GM21576 (cell line): ENCODE measurements around the gene GPN2.
"Not testable (repeated sequence)": the region's sequence is repeated elsewhere in the genome, so short reads cannot be mapped to it uniquely, and the experiment has no call there.

Experiments used
- ATAC-seq: cut with Tn5 transposase; IDR thresholded peaks from one replicate; pipeline ENCODE4 v1.9.1; 2021; ENCODE audit warnings: mild to moderate bottlenecking, moderate library complexity; ENCODE audit not compliant: unreplicated experiment

GPN2 gene

DNA sequence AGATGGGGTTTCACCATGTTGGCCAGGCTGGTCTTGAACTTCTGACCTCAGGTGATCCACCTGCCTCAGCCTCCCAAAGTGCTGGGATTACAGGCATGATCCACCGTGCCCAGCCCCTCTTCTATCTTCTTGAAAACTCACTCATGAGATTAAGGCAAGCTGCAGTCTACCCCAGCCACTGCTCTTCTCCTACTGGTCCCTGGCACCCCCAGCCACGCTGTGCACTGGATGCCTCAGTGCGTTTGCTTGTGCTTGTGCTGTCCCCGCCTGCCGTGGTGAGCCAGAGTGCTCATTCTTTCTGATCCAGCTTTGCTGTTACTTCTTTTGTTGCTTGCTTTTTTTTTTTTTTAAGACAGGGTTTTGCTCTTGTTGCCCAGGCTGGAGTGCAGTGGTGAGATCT, 52.4 kb downstream of the GPN2 start:
- ATAC-seq, result not testable (repeated sequence)

DNA sequence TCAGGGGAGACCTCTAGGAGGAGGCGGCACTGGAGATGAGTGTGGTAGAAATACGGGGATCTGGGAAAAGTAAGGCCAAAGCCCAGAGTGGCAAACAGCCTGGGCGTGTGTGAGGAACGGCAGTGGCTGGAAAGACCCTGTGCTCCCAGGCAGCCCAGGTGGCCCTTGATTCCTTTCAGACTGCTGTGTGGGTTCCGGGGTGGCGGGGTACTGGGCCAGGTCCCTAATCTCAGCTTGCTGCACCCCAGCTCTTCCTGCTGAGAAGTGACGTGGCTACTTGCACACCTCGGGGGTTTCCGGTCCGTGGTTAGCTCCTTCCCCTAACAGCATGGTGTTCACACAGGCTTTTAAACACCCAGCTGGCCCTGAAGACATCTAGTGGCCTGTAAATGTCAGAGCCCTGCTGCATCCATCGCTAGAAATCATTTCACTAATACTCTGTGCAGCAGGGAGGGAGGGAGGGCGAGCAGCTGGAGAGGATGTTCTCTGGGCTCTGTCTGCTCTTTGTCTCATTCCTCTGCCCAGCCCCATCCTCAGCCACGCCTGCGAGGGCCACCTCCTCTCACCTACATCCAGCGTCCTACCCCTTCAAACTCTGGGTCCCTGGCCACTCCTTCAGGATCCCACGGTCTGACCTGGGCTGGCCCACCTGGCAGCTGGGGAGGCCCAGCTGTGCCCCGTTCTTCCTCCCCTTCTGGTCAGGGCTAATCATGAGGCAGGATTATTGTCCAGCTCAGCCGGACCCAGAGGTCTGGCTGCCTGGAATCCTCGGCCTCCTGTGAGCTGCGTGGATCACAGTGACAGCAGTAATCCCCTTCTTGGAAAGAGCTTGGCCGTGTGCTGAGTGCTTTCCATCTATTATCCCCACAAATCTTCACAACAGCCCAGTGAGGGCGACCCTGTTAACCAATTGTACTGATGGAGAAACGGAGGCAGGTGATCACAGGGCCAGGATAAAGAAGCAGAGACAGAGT, 56.4 kb downstream of the GPN2 start:
- ATAC-seq, result peak; percentile 80

DNA sequence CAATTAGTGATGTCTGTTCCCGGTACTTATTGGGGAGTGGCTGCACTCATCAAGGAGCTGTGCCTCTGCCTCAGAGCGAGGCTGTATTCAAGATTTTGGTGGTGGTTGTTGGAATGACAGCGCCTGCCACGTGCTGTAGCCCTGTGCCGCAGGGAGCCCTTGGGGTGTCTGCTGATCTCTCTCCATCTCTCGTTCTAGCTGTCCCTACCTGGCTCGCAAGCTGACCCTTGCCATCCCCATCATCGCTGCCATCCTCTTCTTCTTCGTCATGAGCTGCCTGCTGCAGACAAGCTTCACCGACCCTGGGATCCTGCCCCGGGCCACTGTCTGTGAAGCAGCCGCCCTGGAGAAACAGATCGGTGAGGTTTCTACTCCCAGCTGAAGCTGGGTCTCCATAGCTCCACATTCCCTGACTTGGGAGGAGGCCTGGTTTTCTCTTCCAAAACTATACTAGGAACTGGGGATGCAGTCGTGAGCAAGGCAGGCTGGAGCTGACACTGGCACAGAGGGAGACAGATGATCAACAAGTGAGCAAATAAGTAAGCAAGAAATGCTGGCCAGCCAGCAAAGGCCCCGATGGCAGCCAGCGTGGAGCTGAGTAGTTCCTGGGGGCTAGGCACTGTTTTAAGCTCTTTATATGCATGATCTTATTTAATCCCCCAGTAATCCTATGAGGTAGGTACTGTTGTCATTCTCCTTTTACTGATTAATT, 57.7 kb downstream of the GPN2 start:
- no peak for ATAC-seq

DNA sequence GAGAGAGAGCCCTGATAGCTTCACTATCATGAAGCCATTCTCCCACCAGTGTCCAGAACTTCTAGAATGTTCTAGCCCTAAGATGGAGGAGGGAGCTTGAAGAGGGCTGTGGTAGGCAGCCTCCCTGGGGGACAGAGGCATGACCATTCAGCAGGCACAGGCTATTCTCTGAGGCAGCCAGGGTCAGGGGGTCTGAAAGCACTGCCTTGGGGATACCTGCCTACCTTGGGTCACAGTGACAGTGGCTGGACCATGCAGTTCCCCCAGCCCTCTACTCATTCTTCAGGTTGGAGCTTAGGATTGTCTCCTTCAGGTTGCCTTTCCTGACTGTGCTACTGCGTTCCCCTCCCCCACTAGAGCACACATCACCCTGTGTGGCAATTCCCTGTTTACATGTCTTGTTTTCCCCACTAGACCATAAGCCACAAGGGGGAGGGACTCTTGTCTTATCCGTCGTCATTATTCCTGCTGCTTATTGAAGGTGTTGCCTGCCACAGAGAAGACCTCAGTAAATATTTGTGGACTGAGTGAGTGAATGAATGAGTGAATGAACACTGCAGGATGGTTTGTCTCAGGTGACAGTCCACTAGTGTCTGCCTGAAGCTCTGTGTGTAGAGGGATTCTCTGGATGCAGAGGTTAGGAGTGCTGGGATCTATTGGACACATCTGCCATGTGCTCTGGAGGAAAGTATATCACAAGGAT, 58.4 kb downstream of the GPN2 start:
- no peak for ATAC-seq

GRCh38 chr1:26831059-26831458, 59.0 kb downstream of the GPN2 start:
- no peak for ATAC-seq

GRCh38 chr1:26829184-26829911, 60.7 kb downstream of the GPN2 start:
- no peak for ATAC-seq

GRCh38 chr1:26828411-26828991, 61.6 kb downstream of the GPN2 start:
- ATAC-seq, result no peak

- no peak for ATAC-seq
These were observed 62.4 kb downstream of the GPN2 start for GRCh38 chr1:26827663-26828062.

- no peak for ATAC-seq
These were observed 62.9 kb downstream of the GPN2 start for GRCh38 chr1:26827106-26827604.

- ATAC-seq, result peak; percentile 70
These were observed 63.6 kb downstream of the GPN2 start, which contains the start of gene ZDHHC18 for GRCh38 chr1:26826261-26827105. Gene ZDHHC18 (plus strand): TSS chr1:26826688. CDS start chr1:26826805, 117 bp downstream.
